Activated CD8-positive, alpha-beta memory T cell treated with anti-CD3 and anti-CD28 coated beads, Interleukin-2, amount 10 ng/mL, durations not matched to agents 7 days and 5 days (primary cell): ENCODE measurements around the gene LRRC17. TPM values are rescaled to one million over a fixed set of nuclear protein-coding genes. Genes with fewer than 3 reads are reported as not detected.

Source experiments
- ATAC-seq: fragments of 150-1000 bp; cut with Tn5 transposase; one replicate; pipeline ENCODE4 v1.10.0; 2021; ENCODE audit warnings: moderate library complexity
- CTCF ChIA-PET: fragments of 350-600 bp; sonication (Branson Sonifier 250); formaldehyde crosslinking; loops from one replicate; lab custom pipeline; 2021; ENCODE audit warnings: antibody characterized with exemption; lab: Charles Lee
- DNase-seq: peaks from one replicate; pipeline ENCODE4 v3.0.0-alpha.2; 2020
- H3K27ac Mint-ChIP-seq: one replicate; pipeline ENCODE4 v1.8.0; 2021; ENCODE audit warnings: mild to moderate bottlenecking, mixed read lengths
- H3K27me3 Mint-ChIP-seq: one replicate; pipeline ENCODE4 v1.8.0; 2021; ENCODE audit warnings: mixed read lengths
- H3K36me3 Mint-ChIP-seq: one replicate; pipeline ENCODE4 v1.8.0; 2021; ENCODE audit warnings: mild to moderate bottlenecking, mixed read lengths
- H3K4me1 Mint-ChIP-seq: one replicate; pipeline ENCODE4 v1.8.0; 2021; ENCODE audit warnings: mixed read lengths
- H3K4me3 Mint-ChIP-seq: one replicate; pipeline ENCODE4 v1.8.0; 2021; ENCODE audit warnings: mild to moderate bottlenecking, moderate library complexity, mixed read lengths
- H3K9me3 Mint-ChIP-seq: one replicate; pipeline ENCODE4 v1.8.0; 2022; ENCODE audit warnings: low read depth, mixed read lengths
- total RNA-seq, 2 experiments: library from RNA; stranded (reverse); gene quantifications; one replicate each; pipeline ENCODE4 v1.2.3, GENCODE V29; 2021

LRRC17 gene
- not detected for total RNA-seq

- Mint-ChIP-seq H3K4me1 (no peaks in the 10 kb centered on the region), H3K27me3 (no peaks in the 10 kb centered on the region), H3K36me3 (no peaks in the 10 kb centered on the region), H3K4me3 (no peak within 1 kb of the TSS), H3K27ac (no peak within 1 kb of the TSS), H3K9me3 (no peaks in the 10 kb centered on the region)
- ATAC-seq (no peak), DNase-seq (no peak)
- CTCF ChIA-PET = no interaction called here
Observed at GRCh38 chr7:102912742-102913141, at the start of gene LRRC17. Gene LRRC17, plus strand, starts transcription at chr7:102913000. Its CDS starts 20,914 bp downstream, at chr7:102933914.

- DNase-seq (no peak), ATAC-seq (no peak)
- peaks cover 5% of the 10 kb centered on the region for H3K4me1 Mint-ChIP-seq
- no peaks in the 10 kb centered on the region for H3K36me3 Mint-ChIP-seq
- H3K9me3 Mint-ChIP-seq = no peaks in the 10 kb centered on the region
- no peak overlapping the region for H3K27ac Mint-ChIP-seq
- H3K27me3 Mint-ChIP-seq = peaks cover 21% of the 10 kb centered on the region
- H3K4me3 Mint-ChIP-seq = no peak overlapping the region
- CTCF ChIA-PET = interaction anchor here (1.2 kb wide), 1 partner anchor 18 kb away, joined by 3 read pairs; no protein-coding TSS in a partner anchor
Observed at GRCh38 chr7:102864958-102865357, 47.8 kb upstream of the LRRC17 start.

- CTCF ChIA-PET = no interaction called here
- no peaks in the 10 kb centered on the region for H3K9me3 Mint-ChIP-seq
- H3K27ac Mint-ChIP-seq = no peak overlapping the region
- peaks cover 5% of the 10 kb centered on the region for H3K4me1 Mint-ChIP-seq
- no peak overlapping the region for H3K4me3 Mint-ChIP-seq
- no peak for DNase-seq
- ATAC-seq = no peak
- H3K36me3 Mint-ChIP-seq = peaks cover 1% of the 10 kb centered on the region
- H3K27me3 Mint-ChIP-seq = peaks cover 26% of the 10 kb centered on the region
Observed at GRCh38 chr7:102866535-102867215, 46.1 kb upstream of the LRRC17 start.

GRCh38 chr7:102869195-102869594 lies 43.6 kb upstream of the LRRC17 start:
- H3K36me3 Mint-ChIP-seq = peaks cover 6% of the 10 kb centered on the region
- no peak for ATAC-seq
- no peak overlapping the region for H3K27ac Mint-ChIP-seq
- H3K9me3 Mint-ChIP-seq = no peaks in the 10 kb centered on the region
- no peak for DNase-seq
- H3K27me3 Mint-ChIP-seq = peaks cover 34% of the 10 kb centered on the region
- CTCF ChIA-PET = no interaction called here
- peaks cover 17% of the 10 kb centered on the region for H3K4me1 Mint-ChIP-seq
- no peak overlapping the region for H3K4me3 Mint-ChIP-seq

- H3K4me3 Mint-ChIP-seq = no peak overlapping the region
- DNase-seq (no peak), ATAC-seq (no peak)
- H3K27me3 Mint-ChIP-seq = peaks cover 25% of the 10 kb centered on the region
- peaks cover 6% of the 10 kb centered on the region for H3K36me3 Mint-ChIP-seq
- no peak overlapping the region for H3K27ac Mint-ChIP-seq
- CTCF ChIA-PET = interaction anchor here (0.9 kb wide), 1 partner anchor 27 kb away, joined by 3 read pairs; no protein-coding TSS in a partner anchor
- H3K9me3 Mint-ChIP-seq = no peaks in the 10 kb centered on the region
- peaks cover 38% of the 10 kb centered on the region for H3K4me1 Mint-ChIP-seq
Observed at GRCh38 chr7:102872460-102872859, 40.3 kb upstream of the LRRC17 start.

GRCh38 chr7:102873470-102874165 lies 39.2 kb upstream of the LRRC17 start:
- DNase-seq (no peak), ATAC-seq (peak; percentile 29)
- Mint-ChIP-seq H3K36me3 (peaks cover 6% of the 10 kb centered on the region), H3K27me3 (peaks cover 25% of the 10 kb centered on the region), H3K27ac (peak overlapping the region; percentile 59), H3K9me3 (no peaks in the 10 kb centered on the region), H3K4me1 (peaks cover 33% of the 10 kb centered on the region), H3K4me3 (no peak overlapping the region)
- CTCF ChIA-PET = no interaction called here

GRCh38 chr7:102874166-102874829 lies 38.5 kb upstream of the LRRC17 start:
- Mint-ChIP-seq H3K4me3 (no peak overlapping the region), H3K4me1 (peaks cover 33% of the 10 kb centered on the region), H3K9me3 (no peaks in the 10 kb centered on the region), H3K27me3 (peaks cover 28% of the 10 kb centered on the region), H3K27ac (peak overlapping the region; percentile 32), H3K36me3 (peaks cover 6% of the 10 kb centered on the region)
- CTCF ChIA-PET = interaction anchor here (1.1 kb wide), 1 partner anchor 188 kb away, joined by 6 read pairs; no protein-coding TSS in a partner anchor
- ATAC-seq (peak; percentile 96), DNase-seq (peak; percentile 72)

GRCh38 chr7:102874966-102875365 lies 37.8 kb upstream of the LRRC17 start:
- Mint-ChIP-seq H3K4me1 (peaks cover 33% of the 10 kb centered on the region), H3K9me3 (no peaks in the 10 kb centered on the region), H3K4me3 (no peak overlapping the region), H3K27ac (peak overlapping the region; percentile 4), H3K36me3 (peaks cover 6% of the 10 kb centered on the region), H3K27me3 (peaks cover 26% of the 10 kb centered on the region)
- DNase-seq (no peak), ATAC-seq (no peak)
- CTCF ChIA-PET = interaction anchor here (0.6 to 1.1 kb wide), 2 partner anchors 40 to 187 kb away, joined by 3 to 6 read pairs; no protein-coding TSS in a partner anchor

- peak; percentile 53 for DNase-seq
- peaks cover 6% of the 10 kb centered on the region for H3K36me3 Mint-ChIP-seq
- H3K27me3 Mint-ChIP-seq = peaks cover 25% of the 10 kb centered on the region
- H3K4me3 Mint-ChIP-seq = no peak overlapping the region
- no peaks in the 10 kb centered on the region for H3K9me3 Mint-ChIP-seq
- CTCF ChIA-PET = interaction anchor here (0.8 to 1.1 kb wide), 2 partner anchors 186 to 471 kb away, joined by 3 to 6 read pairs; no protein-coding TSS in a partner anchor
- peaks cover 33% of the 10 kb centered on the region for H3K4me1 Mint-ChIP-seq
- peak; percentile 73 for ATAC-seq
- no peak overlapping the region for H3K27ac Mint-ChIP-seq
Observed at GRCh38 chr7:102875700-102876295, 37.0 kb upstream of the LRRC17 start.

- Mint-ChIP-seq H3K27ac (no peak overlapping the region), H3K36me3 (no peaks in the 10 kb centered on the region), H3K4me1 (no peaks in the 10 kb centered on the region), H3K4me3 (no peak overlapping the region), H3K27me3 (peaks cover 23% of the 10 kb centered on the region), H3K9me3 (no peaks in the 10 kb centered on the region)
- no peak for ATAC-seq
- CTCF ChIA-PET = no interaction called here
- no peak for DNase-seq
Observed at GRCh38 chr7:102883098-102883860, 29.5 kb upstream of the LRRC17 start.

- CTCF ChIA-PET = no interaction called here
- peaks cover 14% of the 10 kb centered on the region for H3K27me3 Mint-ChIP-seq
- H3K4me1 Mint-ChIP-seq = no peaks in the 10 kb centered on the region
- no peak overlapping the region for H3K27ac Mint-ChIP-seq
- DNase-seq = no peak
- no peak overlapping the region for H3K4me3 Mint-ChIP-seq
- no peaks in the 10 kb centered on the region for H3K36me3 Mint-ChIP-seq
- H3K9me3 Mint-ChIP-seq = no peaks in the 10 kb centered on the region
- ATAC-seq = no peak
Observed at GRCh38 chr7:102888561-102889233, 24.1 kb upstream of the LRRC17 start.

GRCh38 chr7:102889851-102890250 lies 22.9 kb upstream of the LRRC17 start:
- Mint-ChIP-seq H3K4me1 (no peaks in the 10 kb centered on the region), H3K27me3 (peaks cover 14% of the 10 kb centered on the region), H3K9me3 (no peaks in the 10 kb centered on the region), H3K36me3 (no peaks in the 10 kb centered on the region), H3K4me3 (no peak overlapping the region), H3K27ac (no peak overlapping the region)
- DNase-seq (no peak), ATAC-seq (no peak)
- CTCF ChIA-PET = no interaction called here
